ENCODE measurements around the gene CD2AP.

GRCh38 chr6:47571488-47571887 lies 93.9 kb downstream of the CD2AP start:
- TF ChIP-seq POLR2A (IDR thresholded peaks at IDR 0.05) (no peak), POLR2AphosphoS5 (IDR thresholded peaks at IDR 0.05) (no peak), CTCF (IDR thresholded peaks at IDR 0.05 in 8 of 11, conservative IDR thresholded peaks at IDR 0.05 in 3 of 11) (no peak)

Data from spleen (tissue), 7 donors.